ENCODE results near the gene LSM8.

Gene LSM8

DNA sequence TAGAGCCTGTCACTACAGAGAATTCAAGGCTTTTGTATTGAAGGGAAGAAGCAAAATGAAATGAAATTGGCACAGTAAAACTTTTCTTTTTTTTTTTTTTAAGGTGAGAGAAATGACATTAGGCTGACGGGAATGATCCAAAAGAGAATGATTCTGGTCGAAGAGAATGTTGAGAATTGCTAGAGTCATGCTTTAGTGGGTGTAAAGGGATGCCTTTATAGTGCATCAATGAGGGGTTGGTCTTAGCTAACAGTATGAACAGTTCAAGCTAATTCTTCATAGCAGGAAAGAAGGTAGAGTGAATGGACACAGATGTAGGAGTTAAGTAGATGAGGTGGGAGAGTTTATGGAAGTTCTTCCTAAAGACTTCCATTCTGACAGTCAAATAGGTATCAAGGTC, 32.3 kb upstream of the LSM8 start:
- H3K4me3 ChIP-seq (ENCODE audit: low read depth, low read length) = no peak overlapping the region
- no peak for DNase-seq (ENCODE audit: low read depth)
- TF ChIP-seq, protein P1, sequence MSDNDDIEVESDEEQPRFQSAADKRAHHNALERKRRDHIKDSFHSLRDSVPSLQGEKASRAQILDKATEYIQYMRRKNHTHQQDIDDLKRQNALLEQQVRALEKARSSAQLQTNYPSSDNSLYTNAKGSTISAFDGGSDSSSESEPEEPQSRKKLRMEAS (IDR thresholded peaks at IDR 0.05; ENCODE audit: low read depth, low read length) = no peak
- TF ChIP-seq POLR2A (IDR thresholded peaks at IDR 0.05; ENCODE audit: extremely low read depth, insufficient read length) = no peak
- no peak for TF ChIP-seq MYC (IDR thresholded peaks at IDR 0.05; ENCODE audit: low read depth, low read length)
- TF ChIP-seq, protein P2, sequence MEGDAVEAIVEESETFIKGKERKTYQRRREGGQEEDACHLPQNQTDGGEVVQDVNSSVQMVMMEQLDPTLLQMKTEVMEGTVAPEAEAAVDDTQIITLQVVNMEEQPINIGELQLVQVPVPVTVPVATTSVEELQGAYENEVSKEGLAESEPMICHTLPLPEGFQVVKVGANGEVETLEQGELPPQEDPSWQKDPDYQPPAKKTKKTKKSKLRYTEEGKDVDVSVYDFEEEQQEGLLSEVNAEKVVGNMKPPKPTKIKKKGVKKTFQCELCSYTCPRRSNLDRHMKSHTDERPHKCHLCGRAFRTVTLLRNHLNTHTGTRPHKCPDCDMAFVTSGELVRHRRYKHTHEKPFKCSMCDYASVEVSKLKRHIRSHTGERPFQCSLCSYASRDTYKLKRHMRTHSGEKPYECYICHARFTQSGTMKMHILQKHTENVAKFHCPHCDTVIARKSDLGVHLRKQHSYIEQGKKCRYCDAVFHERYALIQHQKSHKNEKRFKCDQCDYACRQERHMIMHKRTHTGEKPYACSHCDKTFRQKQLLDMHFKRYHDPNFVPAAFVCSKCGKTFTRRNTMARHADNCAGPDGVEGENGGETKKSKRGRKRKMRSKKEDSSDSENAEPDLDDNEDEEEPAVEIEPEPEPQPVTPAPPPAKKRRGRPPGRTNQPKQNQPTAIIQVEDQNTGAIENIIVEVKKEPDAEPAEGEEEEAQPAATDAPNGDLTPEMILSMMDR (IDR thresholded peaks at IDR 0.05; ENCODE audit: low read depth, low read length) = no peak

DNA sequence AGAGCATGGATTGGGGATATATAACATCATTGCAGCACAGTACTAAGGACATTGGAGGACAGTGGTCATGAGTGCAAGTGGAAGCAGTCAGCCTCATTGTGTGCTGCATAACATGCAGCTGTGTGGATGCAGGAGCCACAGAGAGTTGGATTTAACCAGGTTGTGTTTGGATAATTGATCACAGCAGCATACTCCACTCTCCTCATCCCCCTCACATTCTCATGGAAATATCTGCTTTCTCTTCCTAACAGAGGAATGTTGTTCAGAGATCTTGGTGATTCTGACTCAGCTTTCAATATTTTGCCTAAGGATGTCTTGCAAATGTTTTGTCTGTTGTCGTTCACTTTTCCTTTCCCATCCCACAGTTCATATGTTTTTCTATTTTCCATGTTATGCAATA, 31.8 kb upstream of the LSM8 start:
- DNase-seq (ENCODE audit: low read depth) = no peak

DNA sequence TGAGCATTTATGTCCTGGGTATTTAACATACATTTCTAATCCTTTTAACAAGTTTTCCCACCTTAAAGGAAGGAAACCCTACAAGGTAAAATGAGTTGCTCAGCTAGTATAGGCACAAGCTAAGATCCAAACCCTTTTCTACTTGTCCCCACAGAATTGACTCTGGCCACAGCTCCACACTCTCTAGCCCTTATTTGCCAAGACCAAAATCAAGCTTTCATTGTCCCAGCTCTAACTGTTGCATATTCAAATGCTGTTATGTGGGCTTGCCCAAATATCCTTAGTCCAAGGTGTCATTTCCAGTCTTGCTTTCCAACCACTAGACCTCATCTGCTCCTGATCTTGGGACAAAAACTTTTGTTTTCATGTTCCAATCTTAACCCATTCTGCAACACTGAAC, 31.3 kb upstream of the LSM8 start:
- no peak for DNase-seq (ENCODE audit: low read depth)
- no peak overlapping the region for H3K4me3 ChIP-seq (ENCODE audit: low read depth, low read length)
- TF ChIP-seq MYC (IDR thresholded peaks at IDR 0.05; ENCODE audit: low read depth, low read length) (no peak), POLR2A (IDR thresholded peaks at IDR 0.05; ENCODE audit: extremely low read depth, insufficient read length) (no peak)
- TF ChIP-seq, protein P1 (IDR thresholded peaks at IDR 0.05; ENCODE audit: low read depth, low read length) = no peak
- TF ChIP-seq, protein P2 (IDR thresholded peaks at IDR 0.05; ENCODE audit: low read depth, low read length) = no peak

More for the DNA sequence above, 31.8 kb upstream of the LSM8 start:
- TF ChIP-seq, protein P2 (IDR thresholded peaks at IDR 0.05; ENCODE audit: low read depth, low read length) = no peak
- no peak for TF ChIP-seq MYC (IDR thresholded peaks at IDR 0.05; ENCODE audit: low read depth, low read length)
- no peak for TF ChIP-seq POLR2A (IDR thresholded peaks at IDR 0.05; ENCODE audit: extremely low read depth, insufficient read length)
- TF ChIP-seq, protein P1 (IDR thresholded peaks at IDR 0.05; ENCODE audit: low read depth, low read length) = no peak
- H3K4me3 ChIP-seq (ENCODE audit: low read depth, low read length) = no peak overlapping the region

DNA sequence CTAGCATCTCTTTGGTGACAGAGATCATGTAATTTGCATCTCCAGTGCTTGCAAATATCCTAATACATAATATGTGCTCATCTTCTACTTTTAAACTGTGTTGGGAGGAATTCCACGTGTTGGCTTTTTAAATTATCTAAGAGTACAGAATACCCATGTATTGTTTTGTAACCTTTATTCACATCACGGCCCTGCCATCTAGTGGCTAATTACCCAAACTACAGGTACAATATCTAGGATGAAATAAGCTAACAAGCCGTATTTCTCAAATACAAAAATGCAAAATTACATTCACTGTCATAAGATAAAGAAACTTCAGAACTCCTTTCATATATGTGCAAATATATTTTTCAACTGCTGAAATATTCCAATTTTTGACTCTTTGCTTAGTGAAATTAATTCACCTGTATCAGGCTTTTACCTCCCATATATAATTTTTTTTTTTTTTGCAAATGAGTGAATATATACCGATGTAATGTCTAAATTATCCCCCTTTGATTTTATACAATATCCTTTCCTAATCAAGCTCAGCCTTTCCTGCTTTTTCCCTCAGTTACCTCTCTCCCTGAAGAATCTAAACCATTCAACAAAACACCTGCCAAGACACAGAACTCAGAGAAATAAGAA, 30.3 kb upstream of the LSM8 start:
- H3K4me3 ChIP-seq (ENCODE audit: low read depth, low read length) = no peak overlapping the region
- DNase-seq (ENCODE audit: low read depth) = peak; percentile 75
- TF ChIP-seq MYC (IDR thresholded peaks at IDR 0.05; ENCODE audit: low read depth, low read length) = no peak
- TF ChIP-seq POLR2A (IDR thresholded peaks at IDR 0.05; ENCODE audit: extremely low read depth, insufficient read length) = no peak
- TF ChIP-seq, protein P2 (IDR thresholded peaks at IDR 0.05; ENCODE audit: low read depth, low read length) = peak; percentile 65
- TF ChIP-seq, protein P1 (IDR thresholded peaks at IDR 0.05; ENCODE audit: low read depth, low read length) = no peak; the same call in 1 of the 2 replicates

DNA sequence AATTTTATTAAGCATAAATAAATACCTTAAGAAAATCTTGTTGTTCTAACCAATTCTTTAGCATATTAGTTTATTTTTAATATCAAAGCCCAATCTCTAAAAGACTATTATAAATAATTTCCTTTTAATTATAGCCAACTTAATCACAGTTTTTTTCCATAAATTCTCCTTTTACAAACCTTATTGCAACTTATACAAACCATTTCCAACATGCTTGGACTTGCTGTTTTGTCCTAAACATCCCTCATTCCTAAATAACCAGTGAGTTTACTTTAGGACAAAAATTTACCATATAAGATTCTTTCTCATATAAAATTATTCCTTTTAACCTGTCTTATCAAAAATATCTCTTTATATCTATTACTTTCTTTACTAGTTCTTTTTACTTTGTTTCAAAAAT, 25.2 kb upstream of the LSM8 start:
- TF ChIP-seq, protein P1 (IDR thresholded peaks at IDR 0.05; ENCODE audit: low read depth, low read length) = no peak
- no peak overlapping the region for H3K4me3 ChIP-seq (ENCODE audit: low read depth, low read length)
- peak; percentile 22 for DNase-seq (ENCODE audit: low read depth)

DNA sequence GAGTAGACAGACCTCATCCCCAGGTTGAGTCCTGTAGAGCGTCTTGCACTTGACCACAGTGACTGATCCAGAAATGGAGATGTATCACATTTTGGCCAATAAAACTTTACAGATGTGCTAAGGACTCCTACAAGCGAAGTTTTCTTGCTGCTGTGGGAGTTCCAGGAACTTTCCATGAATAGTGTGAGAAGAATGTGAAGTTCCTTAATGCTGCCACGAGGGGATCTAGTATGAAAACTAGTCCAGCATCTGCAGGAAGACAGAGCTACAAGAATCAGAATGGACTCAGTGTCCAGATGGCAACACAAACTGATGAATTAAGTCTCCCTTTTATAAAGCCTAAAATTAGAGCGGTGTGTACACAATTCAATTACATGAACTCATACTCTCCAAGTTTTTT, 14.8 kb upstream of the LSM8 start:
- DNase-seq (ENCODE audit: low read depth) = peak; percentile 7
- TF ChIP-seq MYC (IDR thresholded peaks at IDR 0.05; ENCODE audit: low read depth, low read length) (no peak), POLR2A (IDR thresholded peaks at IDR 0.05; ENCODE audit: extremely low read depth, insufficient read length) (no peak)
- TF ChIP-seq, protein P2 (IDR thresholded peaks at IDR 0.05; ENCODE audit: low read depth, low read length) = no peak
- TF ChIP-seq, protein P1 (IDR thresholded peaks at IDR 0.05; ENCODE audit: low read depth, low read length) = no peak
- H3K4me3 ChIP-seq (ENCODE audit: low read depth, low read length) = no peak overlapping the region

Measured in NB4 (cell line).